GM12878 (cell line): ENCODE measurements around the gene SSBP4. TPM values are rescaled to one million over a fixed set of nuclear protein-coding genes. Genes with fewer than 3 reads are reported as not detected.
A peak's percentile ranks its signal among the peaks of the same experiment; 100 is the strongest.

Experiments
- ATAC-seq: fragments of 200-7000 bp; cut with Tn5 transposase; 3 replicates; pipeline ENCODE4 v1.9.1; 2020; ENCODE audit warnings: mild to moderate bottlenecking, moderate library complexity
- BruUV-seq: library from RNA; stranded (reverse); fragments of 400-500 nt; replicated peaks from 2 replicates; lab custom pipeline; 2021; lab: Mats Ljungman, UMichigan
- CTCF ChIA-PET: fragments of 300-600 bp; sonication (Branson Sonifier 250); formaldehyde crosslinking; extraction: SDS; loops from one replicate; lab custom pipeline; 2021; ENCODE audit warnings: inconsistent platforms; lab: Yijun Ruan, JAX
- POLR2A ChIA-PET: fragments of 350-600 bp; formaldehyde crosslinking; extraction: SDS; loops from one replicate; lab custom pipeline; 2021; ENCODE audit warnings: inconsistent platforms; lab: Charles Lee
- RAD21 ChIA-PET: fragments of 300-600 bp; sonication (Branson Sonifier 250); formaldehyde crosslinking; loops from one replicate; lab custom pipeline; 2023; ENCODE audit warnings: antibody characterized with exemption; ENCODE audit not compliant: unreplicated experiment; lab: Charles Lee
- SMC1A ChIA-PET: fragments of 300-600 bp; sonication (Branson Sonifier 250); formaldehyde crosslinking; loops from one replicate; lab custom pipeline; 2023; ENCODE audit not compliant: unreplicated experiment, uncharacterized antibody; lab: Charles Lee
- DNase-seq: peaks from one replicate; pipeline ENCODE4 v3.0.0-alpha.2; 2011; ENCODE audit warnings: low read depth, low spot score
- FAIRE-seq: peaks from 3 replicates; lab custom pipeline; 2011; peaks lifted over from hg19 to GRCh38; lab: Jason Lieb, UNC
- H2AFZ ChIP-seq: 2 replicates; pipeline ENCODE4 v1.6.0; 2011; ENCODE audit warnings: low read depth, low read length, control low read depth; ENCODE audit not compliant: control insufficient read depth
- H3K27ac ChIP-seq: 2 replicates; pipeline ENCODE4 v1.5.1; 2011; ENCODE audit warnings: control low read depth; ENCODE audit not compliant: control insufficient read depth, insufficient read depth
- H3K27me3 ChIP-seq, 2 experiments: replicated peaks in 1 of 2; 2 replicates each; pipeline versions ENCODE4 v1.6.0 to v1.6.1; 2011; ENCODE audit warnings: low read length in 1 of 2; ENCODE audit not compliant: control insufficient read depth in 2 of 2, insufficient read depth in 2 of 2
- H3K36me3 ChIP-seq, 2 experiments: 2 replicates each; pipeline ENCODE4 v1.5.1; 2011; ENCODE audit warnings: low read length in 1 of 2; ENCODE audit not compliant: control insufficient read depth in 2 of 2, insufficient read depth in 2 of 2
- H3K4me1 ChIP-seq: 2 replicates; pipeline ENCODE4 v1.6.1; 2011; ENCODE audit warnings: mild to moderate bottlenecking, low read length, moderate library complexity, mixed read lengths; ENCODE audit not compliant: control insufficient read depth, insufficient read depth
- H3K4me2 ChIP-seq: 2 replicates; pipeline ENCODE4 v1.6.0; 2011; ENCODE audit warnings: control low read depth; ENCODE audit not compliant: control insufficient read depth, insufficient read depth
- H3K4me3 ChIP-seq: fragments of 200-600 bp; sonication (generic); 2 replicates; pipeline ENCODE4 v1.5.1; 2016
- H3K79me2 ChIP-seq: 2 replicates; pipeline ENCODE4 v1.6.0; 2011; ENCODE audit warnings: low read length; ENCODE audit not compliant: control insufficient read depth, insufficient read depth
- H3K9ac ChIP-seq: 2 replicates; pipeline ENCODE4 v1.8.0; 2011; ENCODE audit warnings: low read length, control low read depth, mixed read lengths; ENCODE audit not compliant: control insufficient read depth, insufficient read depth
- H3K9me3 ChIP-seq: replicated peaks from 3 replicates; pipeline ENCODE4 v1.5.1; 2011; ENCODE audit warnings: mild to moderate bottlenecking, low read length; ENCODE audit not compliant: control insufficient read depth, insufficient read depth
- H4K20me1 ChIP-seq: 2 replicates; pipeline ENCODE4 v1.6.0; 2011; ENCODE audit not compliant: control insufficient read depth, insufficient read depth
- EGR1 ChIP-seq, 2 experiments: IDR thresholded peaks; 1 replicate in 1 of 2; 2 replicates in 1 of 2; pipeline ENCODE4 v1.6.1; 2011 to 2012; ENCODE audit warnings: low read depth in 2 of 2, low read length in 2 of 2, borderline replicate concordance in 1 of 2, mild to moderate bottlenecking in 1 of 2, moderate library complexity in 1 of 2
- EP300 ChIP-seq, 2 experiments: fragments of 150-350 bp in 1 of 2; IDR thresholded peaks; 2 replicates each; pipeline ENCODE4 v1.6.1; 2011 to 2012; ENCODE audit warnings: low read depth in 2 of 2, low read length in 2 of 2, borderline replicate concordance in 1 of 2, improper control_type of control experiment in 1 of 2, inconsistent platforms in 1 of 2; ENCODE audit not compliant: control insufficient read depth in 1 of 2
- HDGF ChIP-seq: fragments of 450-650 bp; IDR thresholded peaks from 2 replicates; pipeline ENCODE4 v1.6.1; 2016; ENCODE audit warnings: antibody characterized with exemption
- IKZF1 ChIP-seq: fragments of 450-650 bp; conservative IDR thresholded peaks from 2 replicates; pipeline ENCODE4 v1.6.1; 2017; ENCODE audit warnings: antibody characterized with exemption, mild to moderate bottlenecking
- MTA3 ChIP-seq: IDR thresholded peaks from 2 replicates; pipeline ENCODE4 v1.6.1; 2012; ENCODE audit warnings: low read length, inconsistent platforms, borderline replicate concordance
- POLR2A ChIP-seq: IDR thresholded peaks from 2 replicates; pipeline ENCODE4 v1.6.1; 2011; ENCODE audit warnings: low read depth, mild to moderate bottlenecking, low read length
- RELA ChIP-seq: fragments of 450-650 bp; IDR thresholded peaks from 2 replicates; pipeline ENCODE4 v1.8.0; 2014; ENCODE audit warnings: borderline replicate concordance; ENCODE audit not compliant: partially characterized antibody
- REST ChIP-seq: IDR thresholded peaks from 2 replicates; pipeline ENCODE4 v1.6.1; 2012; ENCODE audit warnings: mild to moderate bottlenecking, low read depth, low read length
- SMAD5 ChIP-seq: IDR thresholded peaks from 2 replicates; pipeline ENCODE4 v1.6.1; 2016; ENCODE audit warnings: antibody characterized with exemption, low read depth
- TARDBP ChIP-seq: IDR thresholded peaks from 2 replicates; pipeline ENCODE4 v1.6.1; 2016; ENCODE audit warnings: borderline replicate concordance
- TCF12 ChIP-seq: IDR thresholded peaks from 2 replicates; pipeline ENCODE4 v1.6.1; 2011; ENCODE audit warnings: low read depth, mild to moderate bottlenecking, low read length
- USF2 ChIP-seq: IDR thresholded peaks from 2 replicates; pipeline ENCODE4 v1.6.1; 2011; ENCODE audit warnings: low read depth, low read length, improper control_type of control experiment, borderline replicate concordance
- ZNF24 ChIP-seq: fragments of 450-650 bp; IDR thresholded peaks from 2 replicates; pipeline ENCODE4 v1.6.1; 2017; ENCODE audit warnings: antibody characterized with exemption, mild to moderate bottlenecking
- ZNF687 ChIP-seq: fragments of 450-650 bp; IDR thresholded peaks from 2 replicates; pipeline ENCODE4 v1.6.1; 2017; ENCODE audit warnings: mild to moderate bottlenecking, moderate library complexity
- WGBS: methylation state at CpG from one replicate; pipeline ENCODE4 v1.1.6; 2016; ENCODE audit warnings: low lambda C conversion rate; ENCODE audit not compliant: insufficient replicate concordance, insufficient coverage; ENCODE audit errors: missing lambda C conversion rate; 5-methylcytosine and 5-hydroxymethylcytosine counted together
- in situ Hi-C: fragments of 300-500 bp; cut with MboI; formaldehyde crosslinking; loops from 9 replicates; pipeline ENCODE4 v1.14.3; 2018; ENCODE audit warnings: mixed read lengths
- intact Hi-C: fragments of 100-400 bp; cut with micrococcal nuclease; formaldehyde crosslinking; loops from one replicate; pipeline ENCODE4 v1.14.2; 2022; ENCODE audit not compliant: unreplicated experiment
- polyA plus RNA-seq, 11 experiments: library from polyadenylated mRNA; depleted of rRNA in 4 of 11; unstranded in 6 of 11; stranded (reverse) in 5 of 11; fragments of >200 nt; fragmentation: Nextera tagmentation in 4 of 11; fragmentation: Illumina TruSeq in 1 of 11; extraction: Ambion mirVana in 4 of 11; extraction: Trizol in 1 of 11; gene quantifications; 1 replicate in 1 of 11; 2 replicates in 10 of 11; pipeline versions ENCODE4 v1.2.1 to v1.2.3, GENCODE V29; 2011 to 2016; ENCODE audit warnings: inconsistent platforms in 2 of 11, missing spikeins in 2 of 11, low read depth in 1 of 11
- total RNA-seq, 4 experiments: library from RNA; depleted of rRNA in 3 of 4; stranded (reverse); fragments of >200 nt in 3 of 4; fragmentation: Illumina TruSeq in 1 of 4; extraction: Trizol in 1 of 4; gene quantifications; 2 replicates each; pipeline versions ENCODE4 v1.2.1 to v1.2.3, GENCODE V29; 2013 to 2021

The SSBP4 gene
- total and polyA plus RNA-seq, 10 of the 15 experiments (the other 5 are each of a cell fraction or from before 2014, with no cell fraction given), result 0.37 to 150 (median 38.9) TPM

GRCh38 chr19:18436671-18437490, 17.7 kb downstream of the SSBP4 start:
- no peak overlapping the region for H3K9ac ChIP-seq
- ChIA-PET SMC1A (interaction anchor here (0.5 kb wide), 1 partner anchor 123 kb away, joined by 3 read pairs; no protein-coding TSS in a partner anchor), POLR2A (no interaction called here), CTCF (interaction anchor here (0.6 kb wide), 1 partner anchor 25 kb away, joined by 3 read pairs; no protein-coding TSS in a partner anchor), RAD21 (interaction anchor here (1.0 kb wide), 2 partner anchors 16 to 20 kb away, joined by 3 read pairs; no protein-coding TSS in a partner anchor)
- no TSS peak for BruUV-seq
- H3K27ac ChIP-seq, result no peak overlapping the region; the same call in 1 of the 2 replicates
- FAIRE-seq, result peak; percentile 44
- WGBS, result 34% methylated on average over 48 of the region's 67 CpGs
- peaks cover 20% of the 10 kb centered on the region for H3K4me1 ChIP-seq
- peaks cover 8% of the 10 kb centered on the region for H3K79me2 ChIP-seq
- peak; percentile 70 for ATAC-seq
- peak overlapping the region; percentile 82 for H2AFZ ChIP-seq
- H3K4me2 ChIP-seq, result peak overlapping the region; percentile 56
- intact Hi-C loops, result no loop called here
- in situ Hi-C loops, result no loop called here
- peaks cover 0 to 2% of the 10 kb centered on the region in 2 experiments; a peak in 2 of 4 replicates for H3K36me3 ChIP-seq
- no peaks in the 10 kb centered on the region for H3K27me3 ChIP-seq
- H4K20me1 ChIP-seq, result no peaks in the 10 kb centered on the region
- DNase-seq, result no peak
- H3K4me3 ChIP-seq, result peak overlapping the region; percentile 65; the same call in 1 of the 2 replicates
- H3K9me3 ChIP-seq, result no peaks in the 10 kb centered on the region; the same call in 2 of the 3 replicates
- no peak for TF ChIP-seq REST
- no peak for TF ChIP-seq RELA
- TF ChIP-seq TCF12, result no peak
- TF ChIP-seq ZNF687, result no peak
- 0 out of 3 replicates have a peak, but pooled peaks of 1 of the 2 experiments have one; percentile 5 for TF ChIP-seq EGR1 (IDR thresholded peaks at IDR 0.05; ENCODE audit: borderline replicate concordance in 1 of 2, low read depth in 2 of 2, low read length in 2 of 2)
- TF ChIP-seq EP300 (IDR thresholded peaks at IDR 0.05; ENCODE audit: borderline replicate concordance in 1 of 2, control insufficient read depth in 1 of 2, low read depth in 2 of 2, low read length in 2 of 2), result no peak
- TF ChIP-seq SMAD5, result no peak
- 0 out of 2 replicates have a peak, but pooled peaks have one; percentile 15 for TF ChIP-seq IKZF1
- TF ChIP-seq HDGF, result peak; percentile 64; the same call in 1 of the 2 replicates
- TF ChIP-seq MTA3, result no peak
- no peak for TF ChIP-seq ZNF24
- peak; percentile 50; the same call in 1 of the 2 replicates for TF ChIP-seq POLR2A
- TF ChIP-seq TARDBP, result no peak
- no peak for TF ChIP-seq USF2
